Trophoblast cell (in vitro differentiated cells and primary cell): ENCODE data around the gene NUTM2G. TPM values are rescaled to one million over a fixed set of nuclear protein-coding genes. Genes with fewer than 3 reads are reported as not detected.
"Not testable (repeated sequence)": the region's sequence is repeated elsewhere in the genome, so short reads cannot be mapped to it uniquely, and the experiment has no call there.

ENCODE experiments used
- DNase-seq, 2 donors: peaks; one replicate each; pipeline ENCODE4 v3.0.0-alpha.2; 2016
- H2AFZ ChIP-seq: 2 replicates; pipeline ENCODE4 v1.6.1; 2013; ENCODE audit warnings: low read length, moderate library complexity, mild to moderate bottlenecking; ENCODE audit not compliant: insufficient read depth, poor library complexity
- H2AK5ac ChIP-seq: 2 replicates; pipeline ENCODE4 v1.6.1; 2013; ENCODE audit warnings: mild to moderate bottlenecking, low read length
- H2BK120ac ChIP-seq: 2 replicates; pipeline ENCODE4 v1.6.1; 2013; ENCODE audit warnings: low read length, mild to moderate bottlenecking, moderate library complexity; ENCODE audit not compliant: insufficient read depth, poor library complexity
- H2BK12ac ChIP-seq: 2 replicates; pipeline ENCODE4 v1.6.1; 2013; ENCODE audit warnings: mild to moderate bottlenecking, low read length, moderate library complexity
- H2BK5ac ChIP-seq: 2 replicates; pipeline ENCODE4 v1.6.1; 2013; ENCODE audit warnings: low read length, low read depth, moderate library complexity, mild to moderate bottlenecking; ENCODE audit not compliant: poor library complexity
- H3K14ac ChIP-seq: 2 replicates; pipeline ENCODE4 v1.6.1; 2013; ENCODE audit warnings: mild to moderate bottlenecking, low read length
- H3K18ac ChIP-seq: 2 replicates; pipeline ENCODE4 v1.6.1; 2013; ENCODE audit warnings: mild to moderate bottlenecking, low read length
- H3K23ac ChIP-seq: 2 replicates; pipeline ENCODE4 v1.6.1; 2013; ENCODE audit warnings: low read length
- H3K27ac ChIP-seq: 2 replicates; pipeline ENCODE4 v1.5.1; 2013; ENCODE audit warnings: low read depth, mild to moderate bottlenecking, inconsistent platforms, low read length, moderate library complexity
- H3K27me3 ChIP-seq: 2 replicates; pipeline ENCODE4 v1.6.1; 2013; ENCODE audit warnings: inconsistent platforms, mild to moderate bottlenecking, low read length, moderate library complexity; ENCODE audit not compliant: insufficient read depth
- H3K36me3 ChIP-seq, 2 experiments: 1 replicate in 1 of 2; 2 replicates in 1 of 2; pipeline ENCODE4 v1.6.1; 2013; ENCODE audit warnings: low read length in 2 of 2, mild to moderate bottlenecking in 2 of 2, moderate library complexity in 1 of 2; ENCODE audit not compliant: insufficient read depth in 2 of 2, control insufficient read depth in 1 of 2
- H3K4ac ChIP-seq: 2 replicates; pipeline ENCODE4 v1.6.1; 2013; ENCODE audit warnings: low read depth, mild to moderate bottlenecking, low read length, moderate library complexity
- H3K4me1 ChIP-seq, 2 experiments: 1 replicate in 1 of 2; 2 replicates in 1 of 2; pipeline ENCODE4 v1.6.1; 2013; ENCODE audit warnings: low read length in 2 of 2, mild to moderate bottlenecking in 2 of 2, moderate library complexity in 1 of 2; ENCODE audit not compliant: insufficient read depth in 2 of 2, control insufficient read depth in 1 of 2
- H3K4me2 ChIP-seq: 2 replicates; pipeline ENCODE4 v1.6.1; 2013; ENCODE audit warnings: inconsistent platforms, mild to moderate bottlenecking, low read length, moderate library complexity
- H3K4me3 ChIP-seq: 2 replicates; pipeline ENCODE4 v1.5.1; 2013; ENCODE audit warnings: mild to moderate bottlenecking, low read depth, low read length, inconsistent platforms
- H3K79me1 ChIP-seq: one replicate; pipeline ENCODE4 v1.6.1; 2013; ENCODE audit warnings: low read length
- H3K79me2 ChIP-seq: 2 replicates; pipeline ENCODE4 v1.6.1; 2013; ENCODE audit warnings: low read length, mild to moderate bottlenecking; ENCODE audit not compliant: control insufficient read depth, insufficient read depth, poor library complexity
- H3K9ac ChIP-seq: 2 replicates; pipeline ENCODE4 v1.6.1; 2013; ENCODE audit warnings: mild to moderate bottlenecking, low read length
- H3K9me3 ChIP-seq: 2 replicates; pipeline ENCODE4 v1.6.1; 2013; ENCODE audit warnings: low read depth, mild to moderate bottlenecking, control low read depth, inconsistent platforms, low read length; ENCODE audit not compliant: insufficient read depth
- H4K12ac ChIP-seq: 2 replicates; pipeline ENCODE4 v1.6.1; 2013; ENCODE audit warnings: low read depth, mild to moderate bottlenecking, low read length, moderate library complexity
- H4K8ac ChIP-seq: 2 replicates; pipeline ENCODE4 v1.6.1; 2013; ENCODE audit warnings: low read depth, mild to moderate bottlenecking, low read length, moderate library complexity
- H4K91ac ChIP-seq: one replicate; pipeline ENCODE4 v1.6.1; 2013; ENCODE audit warnings: low read depth, mild to moderate bottlenecking, low read length, moderate library complexity
- WGBS: extraction: QIAGEN DNeasy Blood & Tissue Kit; methylation state at CpG from one replicate; pipeline ENCODE4 v1.1.7; 2013; ENCODE audit warnings: missing lambda C conversion rate; ENCODE audit not compliant: insufficient read length, insufficient coverage; ENCODE audit errors: extremely low coverage; 5-methylcytosine and 5-hydroxymethylcytosine counted together
- polyA plus RNA-seq: library from polyadenylated mRNA; stranded (reverse); fragments of 200-250 nt; gene quantifications from 2 replicates; pipeline ENCODE4 v1.2.3, GENCODE V29; 2013

Gene NUTM2G
- 0.01 TPM in 1 of 2 replicates, not detected in the other for polyA plus RNA-seq

GRCh38 chr9:96928543-96928942, at the start of gene NUTM2G:
Gene NUTM2G (plus strand): TSS chr9:96928843. CDS start chr9:96929025, 182 bp downstream.
- not testable (repeated sequence) for H3K79me2 ChIP-seq, H3K36me3 ChIP-seq, H3K27me3 ChIP-seq, H4K91ac ChIP-seq, H3K18ac ChIP-seq, H3K23ac ChIP-seq, DNase-seq, H3K4me2 ChIP-seq, H3K79me1 ChIP-seq, H2BK120ac ChIP-seq, H3K4me3 ChIP-seq, H3K4me1 ChIP-seq, H3K4ac ChIP-seq, H2AFZ ChIP-seq, H3K9me3 ChIP-seq, H4K8ac ChIP-seq, H3K14ac ChIP-seq, H2AK5ac ChIP-seq, H4K12ac ChIP-seq, H3K27ac ChIP-seq, H2BK5ac ChIP-seq, H2BK12ac ChIP-seq, H3K9ac ChIP-seq
- no CpG with 5 or more reads among the region's 3 CpGs for WGBS

- peaks cover 8 to 9% of the 10 kb centered on the region in 2 experiments for H3K4me1 ChIP-seq
- WGBS: no CpG with 5 or more reads among the region's 1 CpG
- H3K18ac ChIP-seq: no peak overlapping the region
- H2AK5ac ChIP-seq: no peak overlapping the region
- no peak overlapping the region for H2BK12ac ChIP-seq
- H3K4me2 ChIP-seq: no peak overlapping the region
- no peak overlapping the region for H3K4ac ChIP-seq
- DNase-seq: peak in 1 of 2 donors; percentile 27
- H3K79me1 ChIP-seq: no peaks in the 10 kb centered on the region
- no peak overlapping the region for H3K23ac ChIP-seq
- H3K9ac ChIP-seq: no peak overlapping the region
- H4K91ac ChIP-seq: no peak overlapping the region
- no peaks in the 10 kb centered on the region for H3K36me3 ChIP-seq
- H4K12ac ChIP-seq: no peak overlapping the region
- H3K79me2 ChIP-seq: no peaks in the 10 kb centered on the region
- no peak overlapping the region for H4K8ac ChIP-seq
- no peak overlapping the region for H2BK120ac ChIP-seq
- no peak overlapping the region for H2AFZ ChIP-seq
- no peak overlapping the region for H3K27ac ChIP-seq
- H3K4me3 ChIP-seq: no peak overlapping the region
- no peak overlapping the region for H3K14ac ChIP-seq
- no peaks in the 10 kb centered on the region for H3K27me3 ChIP-seq
- H3K9me3 ChIP-seq: no peaks in the 10 kb centered on the region
- H2BK5ac ChIP-seq: no peak overlapping the region
Observed at GRCh38 chr9:96883922-96884321, 44.7 kb upstream of the NUTM2G start.

GRCh38 chr9:96884443-96884842, 44.2 kb upstream of the NUTM2G start:
- H3K18ac ChIP-seq: no peak overlapping the region
- WGBS: no CpG with 5 or more reads among the region's 2 CpGs
- H3K4me2 ChIP-seq: no peak overlapping the region

GRCh38 chr9:96885424-96885823, 43.2 kb upstream of the NUTM2G start:
- Histone ChIP-seq H3K79me1 (no peaks in the 10 kb centered on the region), H3K4ac (no peak overlapping the region), H3K4me1 (peaks cover 8 to 10% of the 10 kb centered on the region in 2 experiments), H4K91ac (no peak overlapping the region), H3K4me3 (no peak overlapping the region), H2BK120ac (no peak overlapping the region), H3K9ac (no peak overlapping the region), H4K12ac (no peak overlapping the region), H2AFZ (no peak overlapping the region), H3K27ac (no peak overlapping the region), H3K14ac (no peak overlapping the region), H4K8ac (no peak overlapping the region), H2AK5ac (no peak overlapping the region), H3K27me3 (no peaks in the 10 kb centered on the region), H3K9me3 (peaks cover 3% of the 10 kb centered on the region), H2BK5ac (no peak overlapping the region), H3K4me2 (no peak overlapping the region), H3K18ac (no peak overlapping the region), H3K79me2 (no peaks in the 10 kb centered on the region), H3K23ac (no peak overlapping the region), H3K36me3 (peaks cover 0 to 4% of the 10 kb centered on the region in 2 experiments), H2BK12ac (no peak overlapping the region)
- no peak for DNase-seq

More at GRCh38 chr9:96884443-96884842, 44.2 kb upstream of the NUTM2G start:
- H3K4ac ChIP-seq: no peak overlapping the region
- no peak overlapping the region for H3K9ac ChIP-seq
- H4K12ac ChIP-seq: no peak overlapping the region
- no peaks in the 10 kb centered on the region for H3K36me3 ChIP-seq
- DNase-seq: peak; percentile 86 to 92
- H3K79me1 ChIP-seq: no peaks in the 10 kb centered on the region
- H2BK12ac ChIP-seq: no peak overlapping the region
- H2BK5ac ChIP-seq: no peak overlapping the region
- H2AFZ ChIP-seq: no peak overlapping the region
- no peaks in the 10 kb centered on the region for H3K79me2 ChIP-seq
- no peaks in the 10 kb centered on the region for H3K27me3 ChIP-seq
- no peak overlapping the region for H2BK120ac ChIP-seq
- no peak overlapping the region for H3K27ac ChIP-seq
- H3K4me1 ChIP-seq: peaks cover 8 to 10% of the 10 kb centered on the region in 2 experiments
- no peak overlapping the region for H3K14ac ChIP-seq
- no peak overlapping the region for H3K4me3 ChIP-seq
- no peak overlapping the region for H3K23ac ChIP-seq
- H3K9me3 ChIP-seq: no peaks in the 10 kb centered on the region
- no peak overlapping the region for H4K91ac ChIP-seq
- no peak overlapping the region for H2AK5ac ChIP-seq
- no peak overlapping the region for H4K8ac ChIP-seq
